H1 (cell line): ENCODE measurements around the gene ZMYM4.

ENCODE experiments used
- CEBPB ChIP-seq: IDR thresholded peaks from 2 replicates; pipeline ENCODE4 v1.6.1; 2012; ENCODE audit warnings: low read depth, low read length
- CHD2 ChIP-seq: IDR thresholded peaks from 2 replicates; pipeline ENCODE4 v1.6.1; 2012; ENCODE audit warnings: low read length, improper control_type of control experiment
- EP300 ChIP-seq, 2 experiments: IDR thresholded peaks; 1 replicate in 1 of 2; 2 replicates in 1 of 2; pipeline ENCODE4 v1.6.1; 2011 to 2012; ENCODE audit warnings: low read depth in 2 of 2, low read length in 2 of 2, mild to moderate bottlenecking in 2 of 2, borderline replicate concordance in 1 of 2, inconsistent platforms in 1 of 2, moderate library complexity in 1 of 2
- EZH2 ChIP-seq: fragments of 200-600 bp; sonication (generic); IDR thresholded peaks from 2 replicates; pipeline ENCODE4 v1.7.1; 2012; ENCODE audit warnings: low read depth, mild to moderate bottlenecking, moderate library complexity, low read length, inconsistent platforms; ENCODE audit not compliant: severe bottlenecking
- HDAC6 ChIP-seq: IDR thresholded peaks from one replicate; pipeline ENCODE4 v1.7.1; 2012; ENCODE audit warnings: low read depth, mild to moderate bottlenecking, inconsistent platforms, low read length, moderate library complexity
- POLR2A ChIP-seq, 2 experiments: IDR thresholded peaks; 1 replicate in 1 of 2; 2 replicates in 1 of 2; pipeline ENCODE4 v1.6.1; 2011; ENCODE audit warnings: low read depth in 2 of 2, low read length in 2 of 2, mild to moderate bottlenecking in 2 of 2; ENCODE audit errors: control extremely low read depth in 1 of 2
- POLR2AphosphoS5 ChIP-seq: IDR thresholded peaks from 2 replicates; pipeline ENCODE4 v1.6.1; 2011; ENCODE audit warnings: low read depth, low read length
- RFX5 ChIP-seq: IDR thresholded peaks from 2 replicates; pipeline ENCODE4 v1.6.1; 2011; ENCODE audit warnings: low read depth, low read length, improper control_type of control experiment, borderline replicate concordance
- SIX5 ChIP-seq: IDR thresholded peaks from 2 replicates; pipeline ENCODE4 v1.6.1; 2011; ENCODE audit warnings: mild to moderate bottlenecking, low read depth, low read length
- YY1 ChIP-seq: IDR thresholded peaks from 2 replicates; pipeline ENCODE4 v1.6.1; 2011; ENCODE audit warnings: low read depth, mild to moderate bottlenecking, low read length
- TF ChIP-seq, protein P1 (sequence below), 3 experiments: IDR thresholded peaks; 1 replicate in 2 of 3; 2 replicates in 1 of 3; pipeline versions ENCODE4 v1.5.1 to v1.6.1; 2011; ENCODE audit warnings: low read length in 3 of 3, mild to moderate bottlenecking in 3 of 3, inconsistent platforms in 2 of 3, low read depth in 1 of 3, moderate library complexity in 1 of 3; ENCODE audit not compliant: insufficient read depth in 1 of 3; ENCODE audit errors: control extremely low read depth in 1 of 3

DNA sequence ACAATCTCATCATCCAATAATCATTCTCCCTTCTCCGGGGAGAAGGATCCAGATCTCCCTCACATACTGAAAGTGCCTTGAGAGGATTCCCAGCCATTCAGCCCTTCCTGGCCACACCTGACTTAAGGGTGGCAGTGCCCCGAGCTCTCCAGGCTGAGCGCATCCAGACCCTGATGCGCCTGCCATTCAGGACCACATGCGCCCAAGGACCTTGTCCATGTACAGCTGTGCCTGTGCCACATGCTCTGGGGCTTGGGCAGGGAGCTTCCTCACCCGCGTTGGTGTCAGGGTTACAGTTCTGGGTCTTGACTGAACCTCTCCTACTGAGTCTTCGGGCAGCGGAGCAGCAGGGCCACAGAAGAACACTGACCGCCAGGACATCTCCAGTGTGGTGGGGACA, 167.6 kb downstream of the ZMYM4 start:
- TF ChIP-seq POLR2A (IDR thresholded peaks at IDR 0.05; ENCODE audit: control extremely low read depth in 1 of 2, low read depth in 2 of 2, low read length in 2 of 2) (no peak), CEBPB (no peak), RFX5 (no peak), SIX5 (no peak), CHD2 (no peak), POLR2AphosphoS5 (no peak), YY1 (no peak), EP300 (IDR thresholded peaks at IDR 0.05; ENCODE audit: borderline replicate concordance in 1 of 2, low read depth in 2 of 2, low read length in 2 of 2) (no peak), HDAC6 (no peak), EZH2 (no peak)
- TF ChIP-seq, protein P1, sequence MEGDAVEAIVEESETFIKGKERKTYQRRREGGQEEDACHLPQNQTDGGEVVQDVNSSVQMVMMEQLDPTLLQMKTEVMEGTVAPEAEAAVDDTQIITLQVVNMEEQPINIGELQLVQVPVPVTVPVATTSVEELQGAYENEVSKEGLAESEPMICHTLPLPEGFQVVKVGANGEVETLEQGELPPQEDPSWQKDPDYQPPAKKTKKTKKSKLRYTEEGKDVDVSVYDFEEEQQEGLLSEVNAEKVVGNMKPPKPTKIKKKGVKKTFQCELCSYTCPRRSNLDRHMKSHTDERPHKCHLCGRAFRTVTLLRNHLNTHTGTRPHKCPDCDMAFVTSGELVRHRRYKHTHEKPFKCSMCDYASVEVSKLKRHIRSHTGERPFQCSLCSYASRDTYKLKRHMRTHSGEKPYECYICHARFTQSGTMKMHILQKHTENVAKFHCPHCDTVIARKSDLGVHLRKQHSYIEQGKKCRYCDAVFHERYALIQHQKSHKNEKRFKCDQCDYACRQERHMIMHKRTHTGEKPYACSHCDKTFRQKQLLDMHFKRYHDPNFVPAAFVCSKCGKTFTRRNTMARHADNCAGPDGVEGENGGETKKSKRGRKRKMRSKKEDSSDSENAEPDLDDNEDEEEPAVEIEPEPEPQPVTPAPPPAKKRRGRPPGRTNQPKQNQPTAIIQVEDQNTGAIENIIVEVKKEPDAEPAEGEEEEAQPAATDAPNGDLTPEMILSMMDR (IDR thresholded peaks at IDR 0.05; ENCODE audit: control extremely low read depth in 1 of 3, insufficient read depth in 1 of 3, low read depth in 1 of 3, low read length in 3 of 3), result no peak
